H1 (cell line): ENCODE data around the gene NOTCH4. TPM values are rescaled to one million over a fixed set of nuclear protein-coding genes. Genes with fewer than 3 reads are reported as not detected.

Experiments
- CTCF ChIA-PET: fragments of 300-600 bp; sonication (Branson Sonifier 250); formaldehyde crosslinking; loops from one replicate; lab custom pipeline; 2021; ENCODE audit not compliant: partially characterized antibody; lab: Charles Lee
- POLR2A ChIA-PET: fragments of 300-600 bp; sonication (Branson Sonifier 250); formaldehyde crosslinking; loops from one replicate; lab custom pipeline; 2021; ENCODE audit warnings: inconsistent platforms; ENCODE audit not compliant: partially characterized antibody; lab: Charles Lee
- DNase-seq, 2 experiments: peaks; one replicate each; pipeline versions ENCODE4 v3.0.0 to v3.0.0-alpha.2; 2010 to 2022; ENCODE audit warnings: low spot score in 2 of 2, low read depth in 1 of 2, mixed read lengths in 1 of 2
- FAIRE-seq: peaks from 2 replicates; lab custom pipeline; 2011; peaks lifted over from hg19 to GRCh38; lab: Jason Lieb, UNC
- H2AFZ ChIP-seq: 2 replicates; pipeline ENCODE4 v1.8.1; 2012; ENCODE audit warnings: low read length, inconsistent platforms
- H2AK5ac ChIP-seq: 2 replicates; pipeline ENCODE4 v1.6.1; 2013; ENCODE audit warnings: low read depth, low read length
- H2BK120ac ChIP-seq: replicated peaks from 2 replicates; pipeline ENCODE3; 2013; ENCODE audit warnings: low read depth, low read length, inconsistent platforms
- H2BK12ac ChIP-seq: 2 replicates; pipeline ENCODE4 v1.6.1; 2013; ENCODE audit warnings: low read depth, low read length
- H2BK15ac ChIP-seq: 2 replicates; pipeline ENCODE4 v1.6.1; 2013; ENCODE audit warnings: low read length
- H2BK20ac ChIP-seq: 2 replicates; pipeline ENCODE4 v1.6.1; 2013; ENCODE audit warnings: low read length
- H2BK5ac ChIP-seq: 2 replicates; pipeline ENCODE4 v1.6.1; 2013; ENCODE audit warnings: low read depth, low read length
- H3K14ac ChIP-seq: 2 replicates; pipeline ENCODE4 v1.6.1; 2013; ENCODE audit warnings: inconsistent platforms; ENCODE audit not compliant: insufficient read length
- H3K18ac ChIP-seq: 2 replicates; pipeline ENCODE4 v1.6.1; 2013; ENCODE audit warnings: low read length; ENCODE audit errors: extremely low read depth
- H3K23ac ChIP-seq: 2 replicates; pipeline ENCODE4 v1.6.1; 2013; ENCODE audit warnings: inconsistent platforms; ENCODE audit not compliant: insufficient read length
- H3K23me2 ChIP-seq: 2 replicates; pipeline ENCODE4 v1.6.1; 2013; ENCODE audit warnings: low read depth, low read length
- H3K27ac ChIP-seq: 2 replicates; pipeline ENCODE4 v1.6.1; 2011; ENCODE audit warnings: low read depth, low read length, inconsistent platforms
- H3K27me3 ChIP-seq, 4 experiments: replicated peaks in 1 of 4; 1 replicate in 1 of 4; 2 replicates in 3 of 4; pipeline versions ENCODE4 v1.6.1 to v1.8.1; 2011 to 2013; ENCODE audit warnings: low read length in 3 of 4, mild to moderate bottlenecking in 3 of 4, inconsistent platforms in 2 of 4, mixed read lengths in 2 of 4, moderate library complexity in 1 of 4; ENCODE audit not compliant: control insufficient read depth in 3 of 4, insufficient read depth in 3 of 4; ENCODE audit errors: extremely low read depth in 1 of 4
- H3K36me3 ChIP-seq, 4 experiments: 2 replicates each; pipeline versions ENCODE4 v1.6.1 to v1.8.1; 2011 to 2013; ENCODE audit warnings: mild to moderate bottlenecking in 4 of 4, low read length in 3 of 4, moderate library complexity in 2 of 4, control low read depth in 1 of 4, inconsistent platforms in 1 of 4; ENCODE audit not compliant: insufficient read depth in 4 of 4, control insufficient read depth in 2 of 4
- H3K4ac ChIP-seq: replicated peaks from 2 replicates; pipeline ENCODE3; 2013; ENCODE audit warnings: low read length, low read depth, mixed read lengths, inconsistent platforms; ENCODE audit not compliant: insufficient read length
- H3K4me1 ChIP-seq, 4 experiments: replicated peaks in 1 of 4; 1 replicate in 1 of 4; 2 replicates in 3 of 4; pipeline versions ENCODE4 v1.6.1 to v1.8.1; 2011 to 2013; ENCODE audit warnings: low read length in 3 of 4, inconsistent platforms in 2 of 4, mixed read lengths in 1 of 4; ENCODE audit not compliant: insufficient read depth in 4 of 4, control insufficient read depth in 3 of 4
- H3K4me2 ChIP-seq, 2 experiments: 2 replicates each; pipeline versions ENCODE4 v1.6.1 to v1.8.1; 2011 to 2013; ENCODE audit warnings: low read depth in 2 of 2, low read length in 2 of 2, control low read depth in 1 of 2, inconsistent platforms in 1 of 2, mild to moderate bottlenecking in 1 of 2; ENCODE audit not compliant: insufficient read depth in 1 of 2
- H3K4me3 ChIP-seq, 4 experiments: fragments of 200-600, 300-600 bp in 1 of 4; sonication (generic), shearing (Covaris generic), sonication (Bioruptor Twin) in 1 of 4; 2 replicates each; pipeline versions ENCODE4 v1.5.1 to v1.8.1; 2011 to 2016; ENCODE audit warnings: low read length in 4 of 4, low read depth in 3 of 4, control low read depth in 2 of 4, inconsistent platforms in 2 of 4, mild to moderate bottlenecking in 2 of 4, mixed read lengths in 1 of 4, moderate library complexity in 1 of 4; ENCODE audit not compliant: insufficient read depth in 2 of 4; ENCODE audit errors: extremely low read depth in 1 of 4
- H3K56ac ChIP-seq: replicated peaks from 2 replicates; pipeline ENCODE3; 2013; ENCODE audit warnings: low read depth, mild to moderate bottlenecking, mixed read lengths, low read length, inconsistent platforms; ENCODE audit not compliant: insufficient read length
- H3K79me1 ChIP-seq: 2 replicates; pipeline ENCODE4 v1.6.1; 2013; ENCODE audit warnings: low read depth, low read length, control low read depth
- H3K79me2 ChIP-seq, 2 experiments: 2 replicates each; pipeline versions ENCODE4 v1.6.1 to v1.8.1; 2012 to 2013; ENCODE audit warnings: low read length in 2 of 2, mild to moderate bottlenecking in 2 of 2, inconsistent platforms in 1 of 2; ENCODE audit not compliant: insufficient read depth in 2 of 2, control insufficient read depth in 1 of 2
- H3K9ac ChIP-seq, 4 experiments: replicated peaks in 1 of 4; 1 replicate in 1 of 4; 2 replicates in 3 of 4; pipeline versions ENCODE4 v1.6.1 to v1.8.1; 2011 to 2013; ENCODE audit warnings: low read depth in 3 of 4, low read length in 3 of 4, control low read depth in 2 of 4, mild to moderate bottlenecking in 2 of 4, moderate library complexity in 2 of 4, inconsistent platforms in 1 of 4; ENCODE audit errors: extremely low read depth in 1 of 4
- H3K9me3 ChIP-seq, 2 experiments: 2 replicates each; pipeline versions ENCODE4 v1.6.1 to v1.8.1; 2012 to 2013; ENCODE audit warnings: mild to moderate bottlenecking in 2 of 2, moderate library complexity in 2 of 2, control low read depth in 1 of 2, inconsistent platforms in 1 of 2, low read depth in 1 of 2, low read length in 1 of 2, mixed read lengths in 1 of 2; ENCODE audit not compliant: insufficient read depth in 2 of 2
- H4K20me1 ChIP-seq, 2 experiments: replicated peaks in 1 of 2; 2 replicates each; pipeline versions ENCODE3 to v1.8.1; 2011 to 2013; ENCODE audit warnings: inconsistent platforms in 2 of 2, low read length in 2 of 2, mild to moderate bottlenecking in 1 of 2; ENCODE audit not compliant: insufficient read depth in 2 of 2, control insufficient read depth in 1 of 2
- H4K5ac ChIP-seq: 2 replicates; pipeline ENCODE4 v1.6.1; 2013; ENCODE audit warnings: low read length, low read depth, mixed read lengths, inconsistent platforms; ENCODE audit not compliant: insufficient read length
- H4K8ac ChIP-seq: 2 replicates; pipeline ENCODE4 v1.8.0; 2013; ENCODE audit warnings: mild to moderate bottlenecking, moderate library complexity, low read length, inconsistent platforms; ENCODE audit not compliant: insufficient read depth; ENCODE audit errors: extremely low read depth
- H4K91ac ChIP-seq: replicated peaks from 2 replicates; pipeline ENCODE3; 2013; ENCODE audit warnings: low read length, mixed read lengths, inconsistent platforms; ENCODE audit not compliant: insufficient read length
- BRCA1 ChIP-seq: IDR thresholded peaks from 2 replicates; pipeline ENCODE4 v1.6.1; 2012; ENCODE audit warnings: low read depth, low read length, improper control_type of control experiment
- CHD2 ChIP-seq: IDR thresholded peaks from 2 replicates; pipeline ENCODE4 v1.6.1; 2012; ENCODE audit warnings: low read length, improper control_type of control experiment
- FOSL1 ChIP-seq: IDR thresholded peaks from 2 replicates; pipeline ENCODE4 v1.6.1; 2011; ENCODE audit warnings: mild to moderate bottlenecking, low read depth, low read length, moderate library complexity; ENCODE audit not compliant: insufficient read depth
- KDM1A ChIP-seq: fragments of 200-600, 300-600 bp; sonication (generic); IDR thresholded peaks from 2 replicates; pipeline ENCODE4 v1.7.1; 2016; ENCODE audit warnings: mild to moderate bottlenecking, low read length, borderline replicate concordance
- KDM5A ChIP-seq: fragments of 200-600 bp; IDR thresholded peaks from 2 replicates; pipeline ENCODE4 v1.7.1; 2012; ENCODE audit warnings: mild to moderate bottlenecking, low read length, inconsistent platforms, mixed read lengths
- MAFK ChIP-seq: IDR thresholded peaks from 2 replicates; pipeline ENCODE4 v1.6.1; 2012; ENCODE audit warnings: low read depth, mild to moderate bottlenecking, improper control_type of control experiment, low read length
- MAX ChIP-seq: IDR thresholded peaks from 2 replicates; pipeline ENCODE4 v1.6.1; 2012; ENCODE audit warnings: inconsistent platforms
- NANOG ChIP-seq: IDR thresholded peaks from 2 replicates; pipeline ENCODE4 v1.6.1; 2011; ENCODE audit warnings: low read length, low read depth, mild to moderate bottlenecking, inconsistent platforms; ENCODE audit not compliant: insufficient read depth, poor library complexity, severe bottlenecking
- RAD21 ChIP-seq, 2 experiments: IDR thresholded peaks in 1 of 2; conservative IDR thresholded peaks in 1 of 2; 2 replicates each; pipeline ENCODE4 v1.6.1; 2011; ENCODE audit warnings: low read depth in 2 of 2, low read length in 2 of 2, improper control_type of control experiment in 1 of 2, inconsistent platforms in 1 of 2, mild to moderate bottlenecking in 1 of 2, moderate library complexity in 1 of 2
- SP1 ChIP-seq: IDR thresholded peaks from 2 replicates; pipeline ENCODE4 v1.6.1; 2011; ENCODE audit warnings: low read depth, low read length
- TBP ChIP-seq: IDR thresholded peaks from 2 replicates; pipeline ENCODE4 v1.6.1; 2011; ENCODE audit warnings: low read depth, low read length, improper control_type of control experiment
- TCF12 ChIP-seq: IDR thresholded peaks from 2 replicates; pipeline ENCODE4 v1.6.1; 2011; ENCODE audit warnings: low read depth, mild to moderate bottlenecking, low read length
- WGBS, 2 experiments: shearing (Covaris generic) in 1 of 2; methylation state at CpG; one replicate each; pipeline versions ENCODE4 v1.1.6 to v1.1.7; 2013 to 2015; ENCODE audit warnings: low lambda C conversion rate in 2 of 2, mixed read lengths in 2 of 2, inconsistent platforms in 1 of 2, low coverage in 1 of 2, missing lambda C conversion rate in 1 of 2; ENCODE audit not compliant: insufficient replicate concordance in 2 of 2, insufficient coverage in 1 of 2, insufficient read length in 1 of 2; ENCODE audit errors: extremely low coverage in 1 of 2, missing lambda C conversion rate in 1 of 2; 5-methylcytosine and 5-hydroxymethylcytosine counted together
- polyA plus RNA-seq, 7 experiments: library from polyadenylated mRNA; depleted of rRNA in 3 of 7; stranded (reverse) in 5 of 7; unstranded in 2 of 7; fragments of >200 nt in 5 of 7; fragments of 200-250 nt in 2 of 7; gene quantifications; 1 replicate in 5 of 7; 2 replicates in 1 of 7; 4 replicates in 1 of 7; pipeline versions ENCODE4 v1.2.1 to v1.2.3, GENCODE V29; 2011 to 2013; ENCODE audit warnings: missing spikeins in 2 of 7, mixed read lengths in 2 of 7
- total RNA-seq: library from RNA; stranded (reverse); fragmentation: NEBNext Ultra II Directional; extraction: Animal tissue kit (Norgen Biotek cat#: 25700); gene quantifications from 2 replicates; pipeline ENCODE4 v1.2.1, GENCODE V29; 2021

Gene NOTCH4
- total and polyA plus RNA-seq, 2 of the 8 experiments (the other 6 are each of a cell fraction or from before 2014, with no cell fraction given), result 1.9 to 2.8 TPM

GRCh38 chr6:32146287-32146686 is 77.6 kb downstream of the NOTCH4 start:
- no peak overlapping the region for H2BK5ac ChIP-seq
- H2AK5ac ChIP-seq, result no peak overlapping the region
- peaks cover 3 to 23% (median 22%) of the 10 kb centered on the region in 4 experiments for H3K27me3 ChIP-seq
- H3K18ac ChIP-seq, result 0 out of 2 replicates have a peak overlapping the region, but pooled peaks have one; percentile 0
- H3K14ac ChIP-seq, result no peak overlapping the region
- H2BK12ac ChIP-seq, result 0 out of 2 replicates have a peak overlapping the region, but pooled peaks have one; percentile 0
- 0 out of 2 replicates have a peak overlapping the region, but pooled peaks have one; percentile 2 for H2AFZ ChIP-seq
- H4K5ac ChIP-seq, result no peak overlapping the region
- ChIA-PET CTCF (interaction anchor here (1.6 to 1.9 kb wide), 2 partner anchors 28 to 31 kb away, joined by 3 to 5 read pairs; no protein-coding TSS in a partner anchor), POLR2A (interaction anchor here (1.0 to 9.2 kb wide), 6 partner anchors 8 to 31 kb away, joined by 3 to 70 read pairs (median 6); partner anchors contain the start of genes ATF6B and FKBPL)
- no peak overlapping the region for H4K91ac ChIP-seq
- no peak overlapping the region for H3K9ac ChIP-seq
- no peak overlapping the region for H3K56ac ChIP-seq
- no peak overlapping the region for H3K23ac ChIP-seq
- no peak overlapping the region for H2BK20ac ChIP-seq
- no peak overlapping the region for H2BK120ac ChIP-seq
- peaks cover 9 to 24% (median 10%) of the 10 kb centered on the region in 4 experiments for H3K4me1 ChIP-seq
- no peaks in the 10 kb centered on the region for H3K79me2 ChIP-seq
- H3K23me2 ChIP-seq, result peaks cover 6% of the 10 kb centered on the region; the same call in 1 of the 2 replicates
- no peaks in the 10 kb centered on the region for H4K20me1 ChIP-seq
- H3K4me2 ChIP-seq, result peak overlapping the region; percentile 18 to 27; a peak in 1 of 4 replicates
- H3K79me1 ChIP-seq, result no peaks in the 10 kb centered on the region
- H3K9me3 ChIP-seq, result no peaks in the 10 kb centered on the region
- H3K4ac ChIP-seq, result no peak overlapping the region
- H3K4me3 ChIP-seq, result no peak overlapping the region
- H2BK15ac ChIP-seq, result no peak overlapping the region
- H4K8ac ChIP-seq, result no peak overlapping the region
- H3K36me3 ChIP-seq, result no peaks in the 10 kb centered on the region
- DNase-seq (no peak), FAIRE-seq (no peak)
- H3K27ac ChIP-seq, result no peak overlapping the region
- WGBS, 2 experiments, result 87% methylated on average over 1 of the region's 1 CpG; no CpG with 5 or more reads in 1 of the 2 experiments
- TF ChIP-seq SP1, result no peak
- TF ChIP-seq FOSL1, result no peak
- no peak for TF ChIP-seq MAFK
- no peak for TF ChIP-seq KDM5A
- no peak for TF ChIP-seq NANOG
- no peak for TF ChIP-seq KDM1A
- TF ChIP-seq CHD2, result no peak
- no peak for TF ChIP-seq RAD21 (IDR thresholded peaks at IDR 0.05 in 1 of 2, conservative IDR thresholded peaks at IDR 0.05 in 1 of 2; ENCODE audit: low read depth in 2 of 2, low read length in 2 of 2)
- TF ChIP-seq BRCA1, result no peak
- no peak for TF ChIP-seq TCF12
- TF ChIP-seq MAX, result no peak
- TF ChIP-seq TBP, result no peak
